GM12892 (cell line): ENCODE measurements around the gene HSD11B2.

ENCODE experiments used
- POLR2A ChIP-seq: IDR thresholded peaks from 2 replicates; pipeline ENCODE4 v1.6.1; 2011; ENCODE audit warnings: low read depth, low read length, control low read depth
- POLR2AphosphoS5 ChIP-seq: IDR thresholded peaks from 2 replicates; pipeline ENCODE4 v1.6.1; 2011; ENCODE audit warnings: low read depth, low read length, control low read depth
- TAF1 ChIP-seq: IDR thresholded peaks from 2 replicates; pipeline ENCODE4 v1.6.1; 2011; ENCODE audit warnings: low read depth, mild to moderate bottlenecking, control low read depth, low read length, borderline replicate concordance

- TF ChIP-seq POLR2AphosphoS5 (no peak), TAF1 (no peak), POLR2A (no peak)
These were observed 44.0 kb upstream of the HSD11B2 start for GRCh38 chr16:67386861-67387455.
